GM10266 (cell line): Measurements from ENCODE around the gene CCND2.
A peak's percentile ranks its signal among the peaks of the same experiment; 100 is the strongest.

Experiments used
- DNase-seq: peaks from one replicate; pipeline ENCODE4 v3.0.0; 2012; ENCODE audit errors: extremely low spot score
- CTCF ChIP-seq: IDR thresholded peaks from 2 replicates; pipeline ENCODE4 v1.5.1; 2012; ENCODE audit warnings: mild to moderate bottlenecking, low read depth; ENCODE audit not compliant: control insufficient read depth, insufficient read depth; ENCODE audit errors: missing control alignments

Gene CCND2

GRCh38 chr12:4320853-4321701 is 47.5 kb downstream of the CCND2 start, which contains the start of gene TIGAR:
Gene TIGAR, plus strand, starts transcription at chr12:4321213. Its CDS starts 59 bp downstream, at chr12:4321272.
- peak; percentile 98 for DNase-seq
- no peak for TF ChIP-seq CTCF

GRCh38 chr12:4322726-4323125 is 49.2 kb downstream of the CCND2 start:
- DNase-seq: peak; percentile 32

More at GRCh38 chr12:4322726-4323125, 49.2 kb downstream of the CCND2 start:
- TF ChIP-seq CTCF: no peak
